K562 (cell line): Measurements from ENCODE around the gene CACNG5. TPM values are rescaled to one million over a fixed set of nuclear protein-coding genes. Genes with fewer than 3 reads are reported as not detected.

Experiments
- ATAC-seq: fragments of 200-7000 bp; cut with Tn5 transposase; 3 replicates; pipeline ENCODE4 v1.9.1; 2020; ENCODE audit warnings: moderate library complexity
- BruUV-seq: library from RNA; stranded (reverse); fragments of 400-500 nt; replicated peaks from 2 replicates; lab custom pipeline; 2021; lab: Mats Ljungman, UMichigan
- CTCF ChIA-PET: fragments of 300-600 bp; formaldehyde crosslinking; extraction: SDS; loops from one replicate; lab custom pipeline; 2021; ENCODE audit warnings: low intra/inter-chr PET ratio; lab: Yijun Ruan, JAX
- POLR2A ChIA-PET: fragments of 300-600, 350-650 bp; sonication (Branson Sonifier 250); formaldehyde crosslinking; extraction: SDS; loops from one replicate; lab custom pipeline; 2021; ENCODE audit warnings: antibody characterized with exemption, inconsistent platforms; lab: Yijun Ruan, JAX
- DNase-seq, 4 experiments: peaks; one replicate each; pipeline versions ENCODE4 v3.0.0 to v3.0.0-alpha.2; 2011 to 2018; ENCODE audit warnings: low spot score in 3 of 4, mixed read lengths in 3 of 4; ENCODE audit errors: extremely low read depth in 1 of 4
- FAIRE-seq: peaks from 2 replicates; lab custom pipeline; 2011; peaks lifted over from hg19 to GRCh38; lab: Jason Lieb, UNC
- H2AFZ ChIP-seq: 2 replicates; pipeline ENCODE4 v1.6.0; 2011; ENCODE audit warnings: low read depth, low read length, control low read depth, inconsistent platforms
- H3K27ac ChIP-seq: fragments of 200-600 bp; 3 replicates; pipeline ENCODE4 v1.8.0; 2011; ENCODE audit warnings: low read depth, mild to moderate bottlenecking, control low read depth, inconsistent platforms, low read length, moderate library complexity, mixed read lengths; ENCODE audit errors: extremely low read depth
- H3K27me3 ChIP-seq, 2 experiments: fragments of 300-600 bp in 1 of 2; 2 replicates in 1 of 2; 3 replicates in 1 of 2; pipeline versions ENCODE4 v1.6.0 to v1.8.0; 2011; ENCODE audit warnings: inconsistent platforms in 2 of 2, low read length in 2 of 2, mild to moderate bottlenecking in 1 of 2, mixed read lengths in 1 of 2, moderate library complexity in 1 of 2; ENCODE audit not compliant: control insufficient read depth in 2 of 2, insufficient read depth in 2 of 2
- H3K36me3 ChIP-seq: fragments of 300-600 bp; 3 replicates; pipeline ENCODE4 v1.8.0; 2011; ENCODE audit warnings: mild to moderate bottlenecking, low read length, inconsistent platforms; ENCODE audit not compliant: control insufficient read depth, insufficient read depth
- H3K4me1 ChIP-seq, 2 experiments: fragments of 200-600 bp in 1 of 2; replicated peaks in 1 of 2; 2 replicates in 1 of 2; 3 replicates in 1 of 2; pipeline versions ENCODE4 v1.5.1 to v1.8.0; 2011; ENCODE audit warnings: inconsistent platforms in 2 of 2, low read length in 2 of 2, mild to moderate bottlenecking in 1 of 2, mixed read lengths in 1 of 2, moderate library complexity in 1 of 2; ENCODE audit not compliant: control insufficient read depth in 2 of 2, insufficient read depth in 2 of 2
- H3K4me2 ChIP-seq: 2 replicates; pipeline ENCODE4 v1.6.1; 2011; ENCODE audit warnings: low read length, control low read depth, inconsistent platforms, mixed read lengths; ENCODE audit not compliant: insufficient read depth
- H3K4me3 ChIP-seq: fragments of 200-600 bp; sonication (generic), shearing (Covaris generic); 2 replicates; pipeline ENCODE4 v1.5.1; 2016; ENCODE audit warnings: control low read depth, inconsistent platforms
- H3K79me2 ChIP-seq: fragments of 200-600 bp; 3 replicates; pipeline ENCODE4 v1.8.0; 2011; ENCODE audit warnings: low read length, inconsistent platforms; ENCODE audit not compliant: control insufficient read depth, insufficient read depth
- H3K9ac ChIP-seq, 2 experiments: 2 replicates each; pipeline versions ENCODE4 v1.6.0 to v1.6.1; 2011; ENCODE audit warnings: low read depth in 2 of 2, low read length in 2 of 2, control low read depth in 1 of 2, inconsistent platforms in 1 of 2, mild to moderate bottlenecking in 1 of 2, mixed read lengths in 1 of 2; ENCODE audit not compliant: insufficient read depth in 1 of 2
- H3K9me1 ChIP-seq: one replicate; pipeline ENCODE4 v1.6.0; 2011; ENCODE audit warnings: inconsistent platforms, mild to moderate bottlenecking, low read length, moderate library complexity; ENCODE audit not compliant: control insufficient read depth, insufficient read depth
- H3K9me3 ChIP-seq: replicated peaks from 2 replicates; pipeline ENCODE4 v1.5.1; 2011; ENCODE audit warnings: low read depth, low read length, inconsistent platforms; ENCODE audit not compliant: control insufficient read depth, insufficient read depth
- H4K20me1 ChIP-seq: replicated peaks from 2 replicates; pipeline ENCODE4 v1.6.1; 2011; ENCODE audit warnings: low read length, inconsistent platforms, mixed read lengths; ENCODE audit not compliant: control insufficient read depth, insufficient read depth
- BCLAF1 ChIP-seq, 2 experiments: fragments of 450-650 bp in 1 of 2; IDR thresholded peaks; 2 replicates each; pipeline ENCODE4 v1.6.1; 2011 to 2017; ENCODE audit warnings: low read depth in 2 of 2, antibody characterized with exemption in 1 of 2, borderline replicate concordance in 1 of 2, low read length in 1 of 2, mild to moderate bottlenecking in 1 of 2, mixed read lengths in 1 of 2; ENCODE audit not compliant: control insufficient read depth in 1 of 2
- DACH1 ChIP-seq: fragments of 450-650 bp; IDR thresholded peaks from 2 replicates; pipeline ENCODE4 v1.6.1; 2018; ENCODE audit not compliant: partially characterized antibody
- HNRNPL ChIP-seq: fragments of 200-400 bp; formaldehyde crosslinking; IDR thresholded peaks from 2 replicates; pipeline ENCODE4 v1.6.1; 2017; ENCODE audit warnings: low read depth, mild to moderate bottlenecking, low read length
- HOXB6 ChIP-seq: fragments of 250-450 bp; sonication (Bioruptor Pico); IDR thresholded peaks from 2 replicates; pipeline ENCODE4 v1.5.1; 2022; ENCODE audit warnings: mild to moderate bottlenecking, borderline replicate concordance
- KDM1A ChIP-seq, 2 experiments: fragments of 450-650 bp; IDR thresholded peaks; 2 replicates each; pipeline ENCODE4 v1.6.1; 2016; ENCODE audit warnings: mild to moderate bottlenecking in 2 of 2
- KDM5B ChIP-seq: fragments of 200-600 bp; sonication (generic); IDR thresholded peaks from 2 replicates; pipeline ENCODE4 v1.6.1; 2012; ENCODE audit warnings: low read depth, mild to moderate bottlenecking, moderate library complexity, low read length, control low read depth, inconsistent platforms; ENCODE audit not compliant: insufficient replicate concordance
- KLF13 ChIP-seq: fragments of 450-650 bp; IDR thresholded peaks from 2 replicates; pipeline ENCODE4 v1.6.1; 2016; ENCODE audit warnings: missing genetic modification characterization, low read depth, mild to moderate bottlenecking, missing compliant biosample characterization, moderate library complexity, borderline replicate concordance
- MCM7 ChIP-seq, 2 experiments: fragments of 450-650 bp; IDR thresholded peaks; 2 replicates each; pipeline ENCODE4 v1.6.1; 2016 to 2018
- MTA2 ChIP-seq: fragments of 450-650 bp; IDR thresholded peaks from 2 replicates; pipeline ENCODE4 v1.6.1; 2016; ENCODE audit warnings: low read depth
- NFIC ChIP-seq: fragments of 450-650 bp; IDR thresholded peaks from 2 replicates; pipeline ENCODE4 v1.6.1; 2017; ENCODE audit warnings: mild to moderate bottlenecking, inconsistent platforms
- RFX7 ChIP-seq: fragments of 250-450 bp; sonication (Bioruptor Pico); IDR thresholded peaks from 2 replicates; pipeline ENCODE4 v1.5.1; 2021; ENCODE audit warnings: mild to moderate bottlenecking
- SREBF1 ChIP-seq: fragments of 150-350 bp; IDR thresholded peaks from 2 replicates; pipeline ENCODE4 v1.6.1; 2014; ENCODE audit warnings: antibody characterized with exemption, low read depth, low read length, borderline replicate concordance
- ZFP30 ChIP-seq: fragments of 250-450 bp; sonication (Bioruptor Pico); IDR thresholded peaks from 2 replicates; pipeline ENCODE4 v1.8.0; 2022; ENCODE audit warnings: moderate library complexity, mild to moderate bottlenecking, inconsistent platforms, borderline replicate concordance
- ZFP91 ChIP-seq: sonication (generic); formaldehyde crosslinking; IDR thresholded peaks from 2 replicates; pipeline ENCODE4 v1.8.0; 2022; ENCODE audit warnings: mild to moderate bottlenecking, missing genetic modification reagents
- ZNF395 ChIP-seq: fragments of 200-800 bp; sonication (Bioruptor generic); IDR thresholded peaks from 2 replicates; pipeline ENCODE4 v1.6.1; 2017; ENCODE audit warnings: missing genetic modification characterization, missing compliant biosample characterization
- ZNF551 ChIP-seq: fragments of 250-450 bp; sonication (Bioruptor Pico); IDR thresholded peaks from 2 replicates; pipeline ENCODE4 v1.5.0; 2021; ENCODE audit warnings: mild to moderate bottlenecking, moderate library complexity
- ZNF75A ChIP-seq: fragments of 450-650 bp; formaldehyde crosslinking; IDR thresholded peaks from 2 replicates; pipeline ENCODE4 v1.4.0; 2020; ENCODE audit warnings: mild to moderate bottlenecking
- WGBS: fragments of 100-300 bp; shearing (Covaris generic); methylation state at CpG from one replicate; pipeline ENCODE4 v1.1.6; 2016; ENCODE audit warnings: low coverage, mixed read lengths; ENCODE audit not compliant: insufficient coverage; ENCODE audit errors: missing lambda C conversion rate; 5-methylcytosine and 5-hydroxymethylcytosine counted together
- in situ Hi-C: fragments of 300-500 bp; cut with MboI; formaldehyde crosslinking; loops from 4 replicates; pipeline ENCODE4 v1.15.0; 2018; ENCODE audit warnings: inconsistent platforms, mixed read lengths
- intact Hi-C: fragments of 100-400 bp; cut with micrococcal nuclease; formaldehyde crosslinking; loops from 2 replicates; pipeline ENCODE4 v1.14.2; 2022
- polyA plus RNA-seq, 8 experiments: library from polyadenylated mRNA; depleted of rRNA in 4 of 8; stranded (reverse) in 5 of 8; unstranded in 3 of 8; fragments of >200 nt; fragmentation: Nextera tagmentation in 2 of 8; fragmentation: Illumina TruSeq in 1 of 8; extraction: Ambion mirVana in 2 of 8; extraction: Trizol in 1 of 8; gene quantifications; 2 replicates each; pipeline versions ENCODE4 v1.2.1 to v1.2.3, GENCODE V29; 2011 to 2014; ENCODE audit warnings: inconsistent platforms in 1 of 8, missing spikeins in 1 of 8
- total RNA-seq, 7 experiments: library from RNA; depleted of rRNA in 6 of 7; stranded (reverse); fragments of >200 nt in 6 of 7; fragmentation: Illumina TruSeq in 2 of 7; extraction: Trizol in 2 of 7; gene quantifications; 2 replicates each; pipeline versions ENCODE4 v1.2.1 to v1.2.3, GENCODE V29; 2011 to 2021; ENCODE audit warnings: low replicate concordance in 1 of 7

CACNG5 gene
- total and polyA plus RNA-seq, 9 of the 15 experiments (the other 6 are each of a cell fraction or from before 2014, with no cell fraction given), result not detected

GRCh38 chr17:66814570-66814969 lies 20.3 kb upstream of the CACNG5 start:
- H3K36me3 ChIP-seq, result no peaks in the 10 kb centered on the region
- no peak for ATAC-seq
- intact Hi-C loops, result no loop called here
- H3K27ac ChIP-seq, result no peak overlapping the region
- TF ChIP-seq ZNF551 (no peak), BCLAF1 (IDR thresholded peaks at IDR 0.05; ENCODE audit: borderline replicate concordance in 1 of 2, control insufficient read depth in 1 of 2, low read depth in 2 of 2, low read length in 1 of 2) (no peak), MTA2 (no peak), SREBF1 (no peak), NFIC (no peak), ZFP30 (CRISPR knock-in tag) (no peak), HOXB6 (no peak), ZNF75A (CRISPR knock-in tag) (no peak), KLF13 (no peak), MCM7 (IDR thresholded peaks at IDR 0.05) (no peak), ZNF395 (CRISPR knock-in tag) (no peak), KDM1A (IDR thresholded peaks at IDR 0.05) (no peak), RFX7 (no peak), HNRNPL (no peak), ZFP91 (CRISPR knock-in tag) (no peak), KDM5B (no peak), DACH1 (no peak)
- H3K9me1 ChIP-seq, result no peaks in the 10 kb centered on the region
- H3K9ac ChIP-seq, result no peak overlapping the region
- H2AFZ ChIP-seq, result no peak overlapping the region
- ChIA-PET CTCF (no interaction called here), POLR2A (interaction anchor here (0.6 kb wide), 1 partner anchor 51 kb away, joined by 3 read pairs; no protein-coding TSS in a partner anchor)
- no peak overlapping the region for H3K4me2 ChIP-seq
- H3K4me1 ChIP-seq, result no peaks in the 10 kb centered on the region
- no peaks in the 10 kb centered on the region for H4K20me1 ChIP-seq
- BruUV-seq, result no TSS peak
- no peak for DNase-seq
- H3K27me3 ChIP-seq, result peaks cover 3 to 26% of the 10 kb centered on the region in 2 experiments; a peak in 3 of 5 replicates
- no peaks in the 10 kb centered on the region for H3K79me2 ChIP-seq
- no peak for FAIRE-seq
- WGBS, result 0% methylated on average over 5 of the region's 5 CpGs
- H3K9me3 ChIP-seq, result no peaks in the 10 kb centered on the region
- H3K4me3 ChIP-seq, result no peak overlapping the region
- in situ Hi-C loops, result no loop called here
